Vagina (tissue), 2 donors: Measurements from ENCODE around the gene S1PR3. TPM values are rescaled to one million over a fixed set of nuclear protein-coding genes. Genes with fewer than 3 reads are reported as not detected.

Source experiments
- DNase-seq, 2 donors: peaks; one replicate each; pipeline ENCODE4 v3.0.0-alpha.2; 2017; ENCODE audit errors: extremely low spot score in 2 of 2
- H3K27ac ChIP-seq: fragments of 200-600 bp; sonication (generic); one replicate; pipeline ENCODE4 v1.5.1; 2019
- H3K27me3 ChIP-seq: fragments of 200-600 bp; sonication (generic); one replicate; pipeline ENCODE4 v1.5.1; 2019
- H3K36me3 ChIP-seq, 2 donors: fragments of 200-600 bp; sonication (generic); one replicate each; pipeline ENCODE4 v1.5.1; 2017 to 2019
- H3K4me1 ChIP-seq: fragments of 200-600 bp; sonication (generic); one replicate; pipeline ENCODE4 v1.5.1; 2019
- H3K4me3 ChIP-seq, 2 donors: fragments of 200-600 bp; sonication (generic); 1 replicate in 1 of 2; 2 replicates in 1 of 2; pipeline ENCODE4 v1.5.1; 2016 to 2019
- H3K9me3 ChIP-seq: fragments of 200-600 bp; sonication (generic); one replicate; pipeline ENCODE4 v1.5.1; 2019
- POLR2A ChIP-seq, 2 donors: fragments of 450-650 bp; IDR thresholded peaks; one replicate each; pipeline ENCODE4 v1.6.1; 2017; ENCODE audit warnings: antibody characterized with exemption in 2 of 2, mild to moderate bottlenecking in 2 of 2, moderate library complexity in 2 of 2
- POLR2AphosphoS5 ChIP-seq, 2 donors: sonication (generic); formaldehyde crosslinking; IDR thresholded peaks; one replicate each; pipeline ENCODE4 v1.9.0; 2017; ENCODE audit warnings: antibody characterized with exemption in 2 of 2, mild to moderate bottlenecking in 2 of 2, low read depth in 1 of 2; ENCODE audit not compliant: insufficient read depth in 1 of 2
- intact Hi-C: fragments of 100-400 bp; cut with DNase I; formaldehyde crosslinking; loops from one replicate; pipeline ENCODE4 v1.15.1; 2023
- total RNA-seq: library from RNA; depleted of rRNA; stranded (reverse); fragments of >200 nt; gene quantifications from one replicate; pipeline ENCODE4 v1.2.3, GENCODE V29; 2016
- TF ChIP-seq, protein P1 (sequence below), 3 experiments: fragments of 450-650 bp in 2 of 3; fragments of 200-600 bp in 1 of 3; sonication (generic) in 1 of 3; IDR thresholded peaks; one replicate each; pipeline ENCODE4 v1.5.1; 2017 to 2019; ENCODE audit warnings: antibody characterized with exemption in 3 of 3, mild to moderate bottlenecking in 2 of 3, moderate library complexity in 2 of 3

S1PR3 gene
- total RNA-seq, 1 donor from 2014 or later: 39.3 TPM

GRCh38 chr9:88975966-88976889, 15.0 kb upstream of the S1PR3 start:
- no peaks in the 10 kb centered on the region for H3K9me3 ChIP-seq
- H3K27me3 ChIP-seq: no peaks in the 10 kb centered on the region
- DNase-seq: peak in 1 of 2 donors; percentile 55
- intact Hi-C loops: no loop called here
- H3K4me1 ChIP-seq: peaks cover 26% of the 10 kb centered on the region
- H3K27ac ChIP-seq: no peak overlapping the region
- H3K4me3 ChIP-seq: no peak overlapping the region
- no peaks in the 10 kb centered on the region for H3K36me3 ChIP-seq
- TF ChIP-seq POLR2AphosphoS5 (IDR thresholded peaks at IDR 0.05; ENCODE audit: insufficient read depth in 1 of 2, low read depth in 1 of 2) (no peak), POLR2A (IDR thresholded peaks at IDR 0.05) (no peak)

- DNase-seq: peak in 1 of 2 donors; percentile 72
- intact Hi-C loops: no loop called here
- Histone ChIP-seq H3K4me3 (no peak overlapping the region), H3K9me3 (no peaks in the 10 kb centered on the region), H3K27me3 (no peaks in the 10 kb centered on the region), H3K4me1 (peaks cover 27% of the 10 kb centered on the region), H3K36me3 (no peaks in the 10 kb centered on the region), H3K27ac (no peak overlapping the region)
- TF ChIP-seq, protein P1, sequence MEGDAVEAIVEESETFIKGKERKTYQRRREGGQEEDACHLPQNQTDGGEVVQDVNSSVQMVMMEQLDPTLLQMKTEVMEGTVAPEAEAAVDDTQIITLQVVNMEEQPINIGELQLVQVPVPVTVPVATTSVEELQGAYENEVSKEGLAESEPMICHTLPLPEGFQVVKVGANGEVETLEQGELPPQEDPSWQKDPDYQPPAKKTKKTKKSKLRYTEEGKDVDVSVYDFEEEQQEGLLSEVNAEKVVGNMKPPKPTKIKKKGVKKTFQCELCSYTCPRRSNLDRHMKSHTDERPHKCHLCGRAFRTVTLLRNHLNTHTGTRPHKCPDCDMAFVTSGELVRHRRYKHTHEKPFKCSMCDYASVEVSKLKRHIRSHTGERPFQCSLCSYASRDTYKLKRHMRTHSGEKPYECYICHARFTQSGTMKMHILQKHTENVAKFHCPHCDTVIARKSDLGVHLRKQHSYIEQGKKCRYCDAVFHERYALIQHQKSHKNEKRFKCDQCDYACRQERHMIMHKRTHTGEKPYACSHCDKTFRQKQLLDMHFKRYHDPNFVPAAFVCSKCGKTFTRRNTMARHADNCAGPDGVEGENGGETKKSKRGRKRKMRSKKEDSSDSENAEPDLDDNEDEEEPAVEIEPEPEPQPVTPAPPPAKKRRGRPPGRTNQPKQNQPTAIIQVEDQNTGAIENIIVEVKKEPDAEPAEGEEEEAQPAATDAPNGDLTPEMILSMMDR (IDR thresholded peaks at IDR 0.05): no peak
- TF ChIP-seq POLR2A (IDR thresholded peaks at IDR 0.05) (no peak), POLR2AphosphoS5 (IDR thresholded peaks at IDR 0.05; ENCODE audit: insufficient read depth in 1 of 2, low read depth in 1 of 2) (no peak)
These were observed 14.4 kb upstream of the S1PR3 start for GRCh38 chr9:88976890-88977257.

- H3K27me3 ChIP-seq: no peaks in the 10 kb centered on the region
- no peak overlapping the region for H3K27ac ChIP-seq
- intact Hi-C loops: no loop called here
- H3K9me3 ChIP-seq: no peaks in the 10 kb centered on the region
- DNase-seq: peak in 1 of 2 donors; percentile 40
- H3K4me1 ChIP-seq: peaks cover 27% of the 10 kb centered on the region
- no peaks in the 10 kb centered on the region for H3K36me3 ChIP-seq
- no peak overlapping the region for H3K4me3 ChIP-seq
- TF ChIP-seq POLR2AphosphoS5 (IDR thresholded peaks at IDR 0.05; ENCODE audit: insufficient read depth in 1 of 2, low read depth in 1 of 2) (no peak), POLR2A (IDR thresholded peaks at IDR 0.05) (no peak)
- TF ChIP-seq, protein P1 (IDR thresholded peaks at IDR 0.05): no peak
These were observed 13.2 kb upstream of the S1PR3 start for GRCh38 chr9:88978034-88978433.

GRCh38 chr9:88979021-88979420, 12.2 kb upstream of the S1PR3 start:
- Histone ChIP-seq H3K36me3 (no peaks in the 10 kb centered on the region), H3K9me3 (no peaks in the 10 kb centered on the region), H3K27me3 (no peaks in the 10 kb centered on the region), H3K27ac (peak overlapping the region; percentile 54), H3K4me3 (no peak overlapping the region), H3K4me1 (peaks cover 27% of the 10 kb centered on the region)
- intact Hi-C loops: no loop called here
- no peak for TF ChIP-seq POLR2A (IDR thresholded peaks at IDR 0.05)
- TF ChIP-seq, protein P1 (IDR thresholded peaks at IDR 0.05): no peak
- no peak for TF ChIP-seq POLR2AphosphoS5 (IDR thresholded peaks at IDR 0.05; ENCODE audit: insufficient read depth in 1 of 2, low read depth in 1 of 2)
- DNase-seq: peak in 1 of 2 donors; percentile 82

GRCh38 chr9:88979791-88980190, 11.5 kb upstream of the S1PR3 start:
- TF ChIP-seq POLR2A (IDR thresholded peaks at IDR 0.05): no peak
- TF ChIP-seq, protein P1 (IDR thresholded peaks at IDR 0.05): no peak
- no peak for TF ChIP-seq POLR2AphosphoS5 (IDR thresholded peaks at IDR 0.05; ENCODE audit: insufficient read depth in 1 of 2, low read depth in 1 of 2)
- Histone ChIP-seq H3K27ac (peak overlapping the region; percentile 31), H3K4me1 (peaks cover 27% of the 10 kb centered on the region), H3K27me3 (no peaks in the 10 kb centered on the region), H3K36me3 (no peaks in the 10 kb centered on the region), H3K4me3 (no peak overlapping the region), H3K9me3 (no peaks in the 10 kb centered on the region)
- peak; percentile 40 to 69 for DNase-seq
- intact Hi-C loops: no loop called here
